Measurements from ENCODE around the gene DLGAP1. TPM values are rescaled to one million over a fixed set of nuclear protein-coding genes. Genes with fewer than 3 reads are reported as not detected.

Gene DLGAP1
- total RNA-seq, 1 donor from 2014 or later = 0.05 TPM

- Mint-ChIP-seq H3K27ac (ENCODE audit: unreplicated experiment) (no peak overlapping the region), H3K9me3 (ENCODE audit: unreplicated experiment) (no peaks in the 10 kb centered on the region), H3K4me1 (ENCODE audit: unreplicated experiment) (no peaks in the 10 kb centered on the region), H3K4me3 (ENCODE audit: unreplicated experiment) (no peak overlapping the region), H3K27me3 (ENCODE audit: unreplicated experiment) (peaks cover 3% of the 10 kb centered on the region), H3K36me3 (ENCODE audit: unreplicated experiment) (no peaks in the 10 kb centered on the region)
- no peak for DNase-seq (ENCODE audit: extremely low spot score, unreplicated experiment)
- TF ChIP-seq CTCF (IDR thresholded peaks at IDR 0.05) = no peak
Measured at GRCh38 chr18:4096486-4096885, 358.6 kb downstream of the DLGAP1 start.

DNA sequence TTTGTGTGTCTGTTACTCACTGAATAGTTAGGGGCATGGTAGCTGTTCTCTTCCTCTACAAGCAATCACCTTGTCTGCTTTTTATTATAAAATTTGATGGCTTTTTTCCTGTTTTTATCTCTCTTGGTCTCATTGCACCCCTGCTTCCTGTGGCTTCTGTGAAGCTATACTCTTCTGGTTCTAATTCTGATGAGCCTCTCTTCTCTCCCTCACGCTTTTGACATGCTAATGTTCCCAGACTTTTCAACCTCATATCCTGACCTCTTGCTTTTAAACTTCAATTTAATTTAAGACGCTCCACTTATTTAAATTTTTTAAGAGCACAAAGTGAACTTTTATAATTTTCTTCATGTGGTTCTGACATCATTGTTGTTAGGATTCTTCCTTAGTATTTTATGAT is 361.4 kb downstream of the DLGAP1 start:
- H3K4me1 Mint-ChIP-seq (ENCODE audit: unreplicated experiment) = no peaks in the 10 kb centered on the region
- no peak for DNase-seq (ENCODE audit: extremely low spot score, unreplicated experiment)
- H3K27me3 Mint-ChIP-seq (ENCODE audit: unreplicated experiment) = peaks cover 3% of the 10 kb centered on the region
- no peaks in the 10 kb centered on the region for H3K36me3 Mint-ChIP-seq (ENCODE audit: unreplicated experiment)
- no peaks in the 10 kb centered on the region for H3K9me3 Mint-ChIP-seq (ENCODE audit: unreplicated experiment)
- H3K27ac Mint-ChIP-seq (ENCODE audit: unreplicated experiment) = no peak overlapping the region
- no peak for TF ChIP-seq CTCF (IDR thresholded peaks at IDR 0.05)
- H3K4me3 Mint-ChIP-seq (ENCODE audit: unreplicated experiment) = no peak overlapping the region

GRCh38 chr18:4084382-4084900 is 370.7 kb downstream of the DLGAP1 start:
- no peak overlapping the region for H3K27ac Mint-ChIP-seq (ENCODE audit: unreplicated experiment)
- H3K4me3 Mint-ChIP-seq (ENCODE audit: unreplicated experiment) = no peak overlapping the region
- H3K4me1 Mint-ChIP-seq (ENCODE audit: unreplicated experiment) = no peaks in the 10 kb centered on the region
- no peaks in the 10 kb centered on the region for H3K36me3 Mint-ChIP-seq (ENCODE audit: unreplicated experiment)
- peaks cover 10% of the 10 kb centered on the region for H3K27me3 Mint-ChIP-seq (ENCODE audit: unreplicated experiment)
- no peak for DNase-seq (ENCODE audit: extremely low spot score, unreplicated experiment)
- no peak for TF ChIP-seq CTCF (IDR thresholded peaks at IDR 0.05)
- H3K9me3 Mint-ChIP-seq (ENCODE audit: unreplicated experiment) = peaks cover 8% of the 10 kb centered on the region

- peaks cover 3% of the 10 kb centered on the region for H3K27me3 Mint-ChIP-seq (ENCODE audit: unreplicated experiment)
- no peaks in the 10 kb centered on the region for H3K36me3 Mint-ChIP-seq (ENCODE audit: unreplicated experiment)
- H3K9me3 Mint-ChIP-seq (ENCODE audit: unreplicated experiment) = no peaks in the 10 kb centered on the region
- DNase-seq (ENCODE audit: extremely low spot score, unreplicated experiment) = no peak
- H3K4me1 Mint-ChIP-seq (ENCODE audit: unreplicated experiment) = no peaks in the 10 kb centered on the region
- no peak overlapping the region for H3K4me3 Mint-ChIP-seq (ENCODE audit: unreplicated experiment)
- H3K27ac Mint-ChIP-seq (ENCODE audit: unreplicated experiment) = no peak overlapping the region
- no peak for TF ChIP-seq CTCF (IDR thresholded peaks at IDR 0.05)
Measured at GRCh38 chr18:4078246-4078645, 376.9 kb downstream of the DLGAP1 start.

DNA sequence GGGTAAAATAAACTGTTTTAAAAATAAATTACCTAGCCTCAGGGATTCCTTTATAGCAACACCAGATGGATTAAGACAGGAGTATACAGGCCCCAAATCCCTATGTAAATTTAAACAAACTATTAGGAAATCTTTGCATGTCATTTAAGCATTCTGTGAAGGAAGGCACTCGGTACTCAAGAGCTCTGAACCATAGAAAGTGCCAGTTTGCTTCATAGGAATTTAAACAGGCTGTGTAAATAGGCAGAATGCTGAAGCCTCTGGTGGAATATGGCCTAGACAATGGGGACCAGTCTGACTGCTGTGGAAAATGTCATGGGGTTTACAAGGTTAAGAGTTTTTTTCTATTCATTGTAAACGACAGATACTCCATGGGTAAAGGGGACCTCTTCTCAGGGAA is 377.4 kb downstream of the DLGAP1 start:
- H3K36me3 Mint-ChIP-seq (ENCODE audit: unreplicated experiment) = no peaks in the 10 kb centered on the region

More for the DNA sequence above, 377.4 kb downstream of the DLGAP1 start:
- no peak overlapping the region for H3K27ac Mint-ChIP-seq (ENCODE audit: unreplicated experiment)
- H3K9me3 Mint-ChIP-seq (ENCODE audit: unreplicated experiment) = no peaks in the 10 kb centered on the region
- TF ChIP-seq CTCF (IDR thresholded peaks at IDR 0.05) = no peak
- no peak for DNase-seq (ENCODE audit: extremely low spot score, unreplicated experiment)
- peaks cover 3% of the 10 kb centered on the region for H3K27me3 Mint-ChIP-seq (ENCODE audit: unreplicated experiment)
- H3K4me1 Mint-ChIP-seq (ENCODE audit: unreplicated experiment) = no peaks in the 10 kb centered on the region
- H3K4me3 Mint-ChIP-seq (ENCODE audit: unreplicated experiment) = no peak overlapping the region
